ENCODE results near the gene ANKRD13B.

Gene ANKRD13B

DNA sequence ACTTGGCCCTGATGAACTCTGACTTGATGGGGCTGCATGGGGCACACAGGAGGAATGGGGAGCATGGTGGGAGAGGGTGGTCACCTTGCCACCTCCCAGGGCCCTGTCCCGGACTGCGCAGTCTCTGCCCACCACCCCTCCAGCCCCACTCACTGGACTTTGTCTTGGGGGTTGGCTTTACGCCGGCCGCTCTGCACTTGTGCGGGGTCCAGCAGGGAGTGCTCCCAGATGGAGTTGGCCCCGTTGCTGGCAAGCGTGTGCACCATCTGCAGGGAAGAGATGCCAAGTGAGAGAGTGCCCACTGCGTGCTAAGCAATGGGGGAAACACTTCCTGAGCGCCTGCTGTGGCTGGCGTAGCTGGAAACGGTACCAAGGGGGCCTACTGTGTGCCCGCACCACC lies 10.2 kb upstream of the ANKRD13B start:
- peak; percentile 82 to 84 for DNase-seq

DNA sequence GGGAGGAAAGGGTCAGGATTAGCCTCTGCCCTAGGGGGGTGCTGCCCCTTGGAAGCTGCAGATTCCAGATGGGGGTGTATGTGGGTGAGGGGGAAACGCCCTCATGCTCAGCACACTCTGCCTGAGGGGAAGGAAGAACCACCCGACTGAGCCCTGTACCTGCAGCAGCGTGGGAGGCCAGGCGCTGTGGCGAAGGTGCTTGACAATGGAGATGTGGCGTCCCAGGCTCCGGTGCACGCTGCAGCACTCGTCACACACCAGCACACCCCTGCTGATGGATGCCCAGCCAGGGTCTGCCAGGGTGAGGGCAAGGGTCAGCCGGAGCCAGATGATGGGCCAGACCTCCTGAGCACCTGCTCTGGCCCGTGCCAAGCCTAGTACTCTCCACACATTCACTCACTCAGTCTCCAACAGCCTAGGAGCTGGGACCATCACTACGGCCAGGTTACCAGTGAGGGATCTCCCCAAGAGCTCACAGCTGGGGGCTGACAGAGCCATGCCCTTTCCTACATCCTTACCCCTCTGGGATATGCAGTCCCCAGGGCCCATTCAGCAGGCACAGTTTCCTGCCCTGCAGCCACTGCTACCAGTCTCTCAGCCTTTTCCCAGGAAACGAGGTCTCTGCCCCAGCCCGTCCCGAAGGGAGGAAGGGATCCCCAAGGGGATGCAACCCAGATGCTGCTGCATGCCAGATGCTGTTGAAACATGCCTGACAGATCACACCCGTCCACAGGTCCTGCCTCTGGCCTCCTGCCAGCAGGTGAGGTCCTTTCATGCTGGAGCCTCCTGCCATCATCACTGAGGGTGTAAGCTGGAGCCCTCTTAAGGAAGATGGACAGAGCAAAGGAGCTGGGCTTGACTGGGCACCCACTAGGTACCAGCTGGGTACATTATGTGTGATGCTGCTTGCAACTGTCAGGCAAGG lies 9.3 kb upstream of the ANKRD13B start:
- DNase-seq: no peak

DNA sequence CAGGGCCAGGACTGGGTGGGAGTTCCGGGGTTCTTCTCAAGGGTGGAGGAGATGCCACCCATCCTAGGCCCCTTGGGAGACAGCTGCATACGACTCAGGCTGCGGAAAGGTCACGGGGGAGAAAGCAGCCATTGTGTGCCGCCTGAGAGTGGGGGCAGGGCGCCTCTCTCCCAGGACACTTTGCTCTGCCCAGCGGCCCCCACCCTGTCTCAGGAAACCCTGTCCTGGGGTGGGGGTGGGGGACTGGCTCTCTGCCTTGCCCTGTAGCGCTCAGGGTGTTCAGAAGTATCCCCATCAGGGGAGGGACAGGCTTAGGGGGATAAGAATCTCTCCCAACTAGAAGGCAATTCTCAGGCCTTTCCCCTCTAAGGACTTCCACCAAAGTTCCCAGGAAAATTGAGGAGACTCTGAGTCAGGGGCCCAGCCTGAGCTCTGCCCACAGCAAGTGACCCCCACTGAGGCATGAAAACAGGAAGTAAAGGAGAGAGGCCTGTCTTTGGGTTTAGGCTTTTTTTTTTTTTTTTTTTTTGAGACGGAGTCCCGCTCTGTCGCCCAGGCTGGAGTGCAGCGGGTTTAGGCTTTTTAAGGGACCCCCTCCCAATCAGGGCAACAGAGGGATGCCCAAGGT lies 8.4 kb upstream of the ANKRD13B start:
- DNase-seq: peak; percentile 60 to 80

DNA sequence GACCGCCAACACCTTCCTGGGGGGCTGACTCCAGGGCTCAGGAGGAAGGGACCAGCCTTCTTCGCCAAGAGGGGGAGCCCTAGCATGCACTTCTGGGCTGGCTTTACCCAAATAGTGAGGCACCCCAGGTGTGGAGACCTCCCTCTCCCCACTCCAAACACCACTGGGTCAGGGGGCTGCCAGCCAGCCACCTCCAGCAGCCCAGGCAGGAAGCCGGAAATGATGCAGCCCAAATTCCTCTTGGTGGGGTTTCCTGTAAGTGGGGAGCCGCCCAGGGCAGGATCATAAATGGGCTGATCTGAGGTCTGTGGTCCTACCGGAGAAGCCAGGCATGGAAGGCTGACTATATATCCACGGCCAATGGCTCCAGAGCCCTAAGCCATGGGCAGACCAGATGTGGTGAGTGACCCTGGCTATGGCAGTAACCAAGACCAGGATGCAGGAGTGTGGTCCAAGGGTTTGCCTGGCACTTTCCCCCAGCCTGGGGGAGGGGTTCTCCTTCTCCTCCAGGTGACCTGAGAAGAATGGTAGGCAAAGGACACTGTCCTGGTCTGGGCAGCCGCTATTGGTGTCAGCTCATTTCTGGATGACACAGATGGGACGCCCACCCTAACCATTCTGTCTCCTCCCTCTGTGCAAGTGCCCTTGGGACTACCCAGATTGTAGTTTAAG lies 7.7 kb upstream of the ANKRD13B start:
- no peak for DNase-seq

DNA sequence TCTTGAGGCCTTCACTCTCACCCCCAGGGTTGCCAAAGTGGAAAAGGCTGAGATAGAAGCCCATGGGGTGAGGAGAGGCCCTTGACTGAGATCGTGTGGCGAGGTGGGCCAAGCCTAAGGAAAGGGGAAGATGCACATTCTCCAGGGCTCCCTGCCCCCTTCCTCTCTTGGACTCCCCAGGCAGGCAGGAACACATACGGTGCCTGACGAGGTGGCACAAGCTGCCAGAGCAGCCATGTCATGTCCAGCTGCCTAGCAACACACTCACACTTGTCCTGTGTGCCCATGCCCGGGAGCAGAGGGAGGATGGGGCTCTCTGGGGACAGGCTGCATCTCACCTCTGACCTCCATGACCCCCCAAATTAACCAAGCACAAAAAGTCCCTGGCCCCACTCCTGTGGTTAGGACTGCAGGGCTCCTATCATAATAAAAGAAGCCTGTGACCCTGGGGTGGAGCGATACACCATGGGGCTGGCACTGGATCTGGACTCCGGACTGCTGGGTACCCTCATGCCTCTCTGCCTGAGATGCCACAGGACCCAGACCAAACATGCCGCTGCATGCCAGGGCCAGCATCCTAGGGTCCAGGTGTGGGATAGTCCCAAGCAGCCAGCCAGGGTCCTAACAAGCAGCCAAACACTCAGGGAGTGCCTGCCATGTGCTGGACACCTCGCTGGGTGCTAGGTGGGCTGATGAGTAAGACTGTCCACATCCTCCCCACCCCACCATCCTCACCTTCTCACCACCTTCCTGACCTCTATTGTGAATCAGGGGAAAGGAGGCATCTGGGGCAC lies 6.1 kb upstream of the ANKRD13B start:
- no peak for DNase-seq

DNA sequence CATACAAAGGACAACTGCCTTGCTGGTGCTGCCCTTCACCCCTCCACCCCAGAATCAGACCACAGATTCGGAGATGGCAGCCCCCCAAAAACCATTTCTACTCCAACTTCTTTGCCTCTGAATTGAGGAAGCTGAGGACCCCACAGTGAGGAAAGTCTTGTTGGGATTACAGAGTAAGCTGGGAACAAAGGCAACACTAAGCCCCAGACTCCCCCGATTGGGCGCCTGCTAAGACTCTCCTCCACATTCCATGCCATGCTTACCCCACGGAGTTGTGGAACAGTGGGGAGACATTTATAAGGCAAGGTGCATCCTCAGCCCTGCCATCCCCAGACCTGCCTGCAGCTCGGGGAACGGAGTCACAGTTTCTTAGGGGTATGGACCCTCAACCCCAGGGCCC lies 5.3 kb upstream of the ANKRD13B start:
- no peak for DNase-seq

DNA sequence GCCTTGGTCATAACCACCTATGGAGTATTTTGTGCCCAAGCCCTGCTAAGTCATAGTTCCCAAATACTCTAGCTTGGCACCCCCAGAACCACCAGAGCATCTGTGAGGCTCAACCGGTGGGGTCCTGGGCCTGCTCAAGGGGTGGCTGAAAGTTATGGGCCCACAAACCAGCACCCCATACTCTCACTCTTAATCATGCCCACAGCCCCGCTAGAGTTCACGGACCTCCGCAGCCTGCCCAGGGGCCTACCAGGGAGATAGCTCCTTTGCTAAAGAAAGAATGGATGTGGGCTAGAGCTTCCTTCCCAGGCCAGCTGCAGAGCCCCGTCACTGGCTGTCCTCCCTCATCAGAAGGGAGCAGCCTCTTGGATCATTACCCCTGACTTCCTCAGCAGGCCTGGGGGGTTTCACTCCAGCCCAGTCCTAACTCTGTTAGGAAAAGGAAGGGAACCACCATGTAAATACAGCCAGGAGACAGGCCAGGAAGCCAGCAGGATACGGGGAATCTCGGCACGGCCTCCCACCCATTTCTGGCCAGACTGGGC lies 4.8 kb upstream of the ANKRD13B start:
- DNase-seq: no peak

DNA sequence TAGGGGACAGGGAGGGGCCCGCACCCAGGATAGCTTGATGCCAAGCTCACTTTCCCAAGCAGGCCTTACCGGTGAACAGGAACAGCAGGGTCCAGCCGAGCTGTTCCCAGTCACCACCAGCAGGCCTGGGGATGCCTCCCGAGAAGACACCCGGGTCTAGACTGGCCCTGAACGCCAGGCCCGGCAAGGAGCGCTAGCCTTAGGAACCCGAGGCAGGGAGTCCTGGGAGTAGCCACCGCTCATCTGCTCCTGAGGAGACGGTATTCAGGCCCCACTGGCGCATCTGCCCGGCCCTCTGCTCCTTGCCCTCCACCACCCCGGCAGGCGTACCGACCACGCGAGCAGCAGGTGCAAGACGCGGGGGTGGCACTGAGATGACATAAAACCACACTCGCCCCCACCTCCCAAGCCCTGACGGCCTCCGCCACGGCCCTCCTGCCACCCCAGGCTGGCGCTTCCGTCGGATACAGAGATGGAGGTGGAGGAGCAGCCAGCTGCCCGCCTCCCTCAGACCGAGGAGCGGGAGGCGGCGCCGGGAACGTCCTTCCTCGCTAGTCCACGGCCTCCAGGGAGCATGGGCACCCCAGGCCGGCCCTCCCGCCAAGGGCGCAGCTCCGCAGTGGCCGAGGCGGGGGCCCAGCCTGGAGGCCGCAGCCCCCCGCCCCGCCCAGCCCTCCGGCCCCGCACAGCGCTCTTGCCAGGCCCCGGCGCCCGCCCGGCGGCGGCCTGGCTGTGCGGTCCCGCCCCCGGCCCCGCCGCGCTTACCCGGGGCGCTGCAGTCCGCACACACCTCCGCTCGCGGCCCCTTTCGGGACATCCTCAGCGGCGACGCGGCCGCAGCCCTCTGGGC lies 4.1 kb upstream of the ANKRD13B start:
- peak in 1 of 2 donors; percentile 30 for DNase-seq

DNA sequence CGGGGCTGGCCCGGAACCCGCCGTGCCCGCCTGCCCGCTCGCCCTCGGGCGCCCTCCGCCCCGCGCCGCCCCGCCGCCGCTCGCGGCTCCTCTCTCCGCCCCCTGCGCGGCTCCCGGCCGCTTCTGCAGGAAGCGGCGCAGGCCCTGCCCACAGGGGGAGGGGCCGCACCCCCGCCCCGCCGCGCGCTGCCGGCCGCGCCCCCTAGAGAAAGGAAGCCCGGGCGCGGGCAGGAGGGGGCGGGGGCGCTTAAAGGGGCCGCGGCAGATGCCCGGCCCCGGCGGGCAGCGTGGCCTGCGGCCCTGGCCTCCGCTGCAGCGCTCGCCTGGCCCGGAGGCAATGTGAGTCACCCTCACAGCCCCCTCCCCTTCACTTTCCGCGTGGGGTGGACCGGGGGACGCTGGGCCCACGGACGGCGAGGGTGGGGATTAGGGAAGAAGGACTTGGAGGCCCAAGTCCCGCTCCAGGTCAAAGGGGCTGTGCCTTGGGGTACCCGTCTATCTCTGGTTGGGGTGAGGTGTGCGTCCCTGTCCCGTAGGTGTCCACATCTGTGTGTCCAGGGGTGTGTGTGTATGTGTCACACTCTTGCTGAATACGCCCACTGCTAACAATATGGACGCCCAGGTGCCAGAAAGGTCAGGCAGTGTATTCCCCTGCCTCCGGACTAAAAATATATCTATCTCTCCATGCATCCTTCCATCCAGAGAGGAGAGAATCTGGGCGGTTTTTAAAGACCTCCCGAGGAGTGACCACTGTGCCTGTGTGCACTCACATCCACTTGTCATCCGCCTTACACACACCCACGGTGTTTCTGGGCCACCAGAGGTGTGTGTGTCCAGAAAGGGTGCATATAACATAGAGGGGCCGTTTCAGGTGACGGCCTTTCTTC lies 3.2 kb upstream of the ANKRD13B start, which contains the start of gene GIT1:
Gene GIT1 (minus strand): TSS at position 125 of the 887 bp plus-strand sequence. CDS start 270 bp downstream, outside the sequence.
- peak; percentile 82 to 87 for DNase-seq

DNA sequence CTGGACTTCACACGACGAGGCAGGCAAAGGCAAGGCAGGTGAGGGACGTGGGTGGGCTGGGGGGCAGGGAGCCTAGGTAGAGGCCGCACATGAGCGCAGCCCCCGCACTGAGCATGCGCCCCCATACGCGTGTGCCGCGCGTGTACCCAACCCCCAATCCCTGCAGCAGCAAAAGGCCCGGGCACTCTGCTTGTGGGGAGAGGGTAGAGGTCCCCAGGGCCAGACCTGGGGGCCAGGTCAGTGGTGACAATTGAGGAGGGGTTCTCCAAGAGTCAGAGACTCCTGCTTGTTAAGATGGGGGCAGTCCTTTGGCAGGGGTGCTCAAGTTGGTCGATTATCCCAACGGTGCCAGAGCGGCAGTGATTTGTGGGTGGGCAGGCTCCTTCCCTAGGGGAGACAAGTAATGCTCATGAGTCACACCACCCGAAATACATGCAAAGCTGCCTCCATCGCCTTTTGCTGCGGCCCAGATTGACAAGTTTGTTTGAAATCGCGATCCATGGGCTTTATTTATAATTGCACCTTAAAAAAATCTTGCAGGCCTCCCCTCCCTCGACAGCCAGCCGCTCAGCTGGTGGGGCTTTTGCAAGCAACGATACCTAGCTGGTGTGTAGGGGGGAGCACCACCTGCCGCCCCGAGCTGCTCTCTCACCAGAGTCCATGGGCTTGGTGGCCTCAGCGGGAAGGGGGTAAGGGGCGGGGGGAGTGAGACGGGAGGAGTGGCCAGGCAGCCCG lies 2.4 kb upstream of the ANKRD13B start:
- peak in 1 of 2 donors; percentile 43 for DNase-seq

DNA sequence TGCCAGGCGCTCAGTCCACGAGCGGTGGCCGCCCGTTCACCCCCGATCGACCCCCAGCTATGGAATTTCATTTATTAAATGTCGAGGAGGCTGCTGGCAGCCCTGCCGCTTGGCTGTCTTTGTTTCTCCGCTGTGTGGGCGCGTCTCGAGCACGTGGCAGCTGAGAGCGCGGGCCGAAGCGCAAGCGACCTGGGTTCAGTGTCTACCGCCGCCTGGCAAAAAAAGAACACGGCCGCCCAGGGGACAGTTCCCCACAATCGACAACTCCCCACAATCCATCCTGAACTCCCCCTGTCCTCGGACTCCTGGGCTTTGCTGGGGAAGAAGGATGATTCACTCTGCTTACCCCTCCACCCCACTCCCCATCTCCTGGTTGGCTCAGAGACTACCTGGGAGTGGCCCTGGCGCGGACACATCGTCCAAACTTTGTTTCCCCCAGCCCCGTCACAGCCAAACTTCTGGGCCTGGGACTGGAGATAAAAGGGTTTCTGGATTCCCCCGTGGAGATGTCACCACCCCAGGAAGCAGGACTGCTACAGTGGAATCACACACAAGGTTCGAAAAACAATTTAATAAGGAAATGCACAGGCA lies 1.7 kb upstream of the ANKRD13B start:
- no peak for DNase-seq

DNA sequence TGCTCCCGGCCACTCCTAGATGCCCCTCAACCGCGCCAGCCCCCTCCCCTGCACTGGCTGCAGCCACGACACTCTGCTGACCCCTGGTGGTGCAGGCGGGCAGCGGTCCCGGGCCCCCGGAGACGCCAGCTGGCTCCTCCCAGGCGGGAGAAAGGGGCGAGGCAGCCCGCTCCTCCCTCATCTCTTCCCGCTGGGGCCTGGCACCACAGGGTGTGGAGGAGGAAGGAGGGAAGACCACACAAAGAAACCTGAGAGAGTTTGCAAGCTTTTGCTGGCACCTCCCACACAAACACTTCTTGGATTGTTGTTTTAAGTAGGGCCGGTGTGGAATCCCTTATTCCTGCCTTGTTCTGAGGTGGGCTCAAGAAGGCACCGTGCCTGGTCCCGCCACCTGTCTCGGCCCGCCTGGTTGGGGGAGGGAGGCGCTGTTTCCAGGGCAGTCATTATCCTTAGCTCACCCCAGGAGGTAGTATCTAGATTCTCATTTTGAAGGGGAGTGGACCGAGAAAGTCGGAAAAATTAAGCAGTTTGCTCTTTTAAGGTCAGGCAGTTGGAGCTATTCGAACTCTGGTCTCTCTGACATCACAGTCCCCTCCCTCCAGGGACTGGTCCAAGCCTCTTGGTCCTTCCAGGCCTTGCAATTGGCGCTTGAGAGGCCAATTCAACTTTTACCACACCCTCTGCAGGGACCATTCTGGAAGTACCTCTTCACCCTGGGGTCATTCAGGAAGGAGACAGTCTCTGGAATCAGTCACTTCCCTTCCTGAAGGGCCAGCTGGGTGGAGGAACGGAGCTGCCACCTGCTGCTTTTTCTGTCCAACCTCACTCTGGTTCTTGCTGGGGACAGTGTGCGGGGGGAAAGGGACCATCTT lies 959 bp upstream of the ANKRD13B start:
- peak; percentile 83 to 91 for DNase-seq

DNA sequence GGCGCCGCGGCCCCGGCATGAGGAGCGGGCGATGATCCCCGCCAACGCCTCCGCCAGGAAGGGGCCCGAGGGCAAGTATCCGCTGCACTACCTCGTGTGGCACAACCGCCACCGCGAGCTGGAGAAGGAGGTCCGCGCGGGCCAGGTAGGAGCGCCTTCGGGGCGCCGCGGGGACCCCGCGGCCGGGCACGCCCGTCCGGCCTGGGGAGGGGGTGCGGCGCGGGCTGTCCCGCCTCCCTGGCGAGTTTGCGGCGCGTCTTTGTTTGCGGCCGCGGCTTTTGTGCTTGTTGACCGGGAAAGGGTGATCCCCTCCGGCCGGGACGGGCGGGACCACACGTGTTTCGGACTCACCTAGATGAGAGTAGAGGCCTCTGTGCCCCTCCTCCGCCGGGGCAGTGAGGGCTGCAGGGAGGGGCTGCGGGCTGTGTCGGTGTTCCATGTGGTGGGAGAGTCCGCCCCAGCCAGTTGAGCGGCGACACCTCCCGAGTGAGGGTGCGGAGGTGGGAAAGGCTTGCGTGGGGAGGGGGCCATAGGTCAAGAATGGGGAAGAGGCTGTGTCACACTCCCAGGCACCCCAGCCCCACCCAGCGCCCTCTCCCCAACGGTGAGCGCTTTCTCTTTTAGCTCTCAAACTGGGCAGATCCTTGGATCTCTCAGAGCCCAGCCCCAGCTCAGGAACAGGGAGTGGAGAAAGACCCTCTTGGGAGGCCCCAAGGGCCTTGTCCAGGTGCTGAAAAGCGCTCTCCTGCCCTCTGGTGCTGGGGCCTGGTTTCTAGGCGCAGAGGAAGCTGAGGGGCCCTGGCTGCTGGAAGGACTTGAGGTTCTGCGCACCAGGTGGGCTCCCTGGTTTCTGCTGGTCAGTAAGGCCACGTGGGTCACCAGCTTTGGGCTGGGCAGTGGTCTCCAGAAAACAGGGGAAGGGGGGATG lies 923 bp downstream of the ANKRD13B start:
- no peak for DNase-seq

DNA sequence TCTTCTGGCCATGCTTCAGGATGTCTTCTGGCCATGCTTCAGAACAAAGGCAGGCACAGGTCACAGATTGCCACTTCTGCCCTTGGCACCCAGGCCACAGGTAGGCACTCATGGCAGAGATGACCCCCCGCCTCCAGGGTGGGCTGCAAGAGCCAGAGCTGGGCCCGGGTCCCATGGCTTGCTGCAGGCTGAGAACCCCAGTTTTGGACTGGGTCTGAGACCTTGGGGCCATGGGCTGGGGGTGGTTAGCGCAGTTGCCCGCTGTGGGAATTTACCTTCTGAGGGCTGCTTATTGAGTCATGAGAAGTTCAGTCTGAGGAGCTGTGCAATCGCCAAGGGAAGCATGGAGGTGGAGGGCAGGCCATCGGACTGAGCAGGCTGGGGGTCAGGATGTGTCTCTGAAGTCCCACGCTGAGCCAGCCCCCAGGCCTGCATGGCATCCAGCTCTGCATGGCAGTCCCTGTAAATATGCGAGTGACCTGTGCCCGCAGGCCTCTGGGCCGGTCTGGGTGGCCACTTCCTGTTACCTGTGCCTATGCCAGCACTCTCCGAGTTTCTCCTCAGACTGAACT lies 1.7 kb downstream of the ANKRD13B start:
- DNase-seq: no peak

DNA sequence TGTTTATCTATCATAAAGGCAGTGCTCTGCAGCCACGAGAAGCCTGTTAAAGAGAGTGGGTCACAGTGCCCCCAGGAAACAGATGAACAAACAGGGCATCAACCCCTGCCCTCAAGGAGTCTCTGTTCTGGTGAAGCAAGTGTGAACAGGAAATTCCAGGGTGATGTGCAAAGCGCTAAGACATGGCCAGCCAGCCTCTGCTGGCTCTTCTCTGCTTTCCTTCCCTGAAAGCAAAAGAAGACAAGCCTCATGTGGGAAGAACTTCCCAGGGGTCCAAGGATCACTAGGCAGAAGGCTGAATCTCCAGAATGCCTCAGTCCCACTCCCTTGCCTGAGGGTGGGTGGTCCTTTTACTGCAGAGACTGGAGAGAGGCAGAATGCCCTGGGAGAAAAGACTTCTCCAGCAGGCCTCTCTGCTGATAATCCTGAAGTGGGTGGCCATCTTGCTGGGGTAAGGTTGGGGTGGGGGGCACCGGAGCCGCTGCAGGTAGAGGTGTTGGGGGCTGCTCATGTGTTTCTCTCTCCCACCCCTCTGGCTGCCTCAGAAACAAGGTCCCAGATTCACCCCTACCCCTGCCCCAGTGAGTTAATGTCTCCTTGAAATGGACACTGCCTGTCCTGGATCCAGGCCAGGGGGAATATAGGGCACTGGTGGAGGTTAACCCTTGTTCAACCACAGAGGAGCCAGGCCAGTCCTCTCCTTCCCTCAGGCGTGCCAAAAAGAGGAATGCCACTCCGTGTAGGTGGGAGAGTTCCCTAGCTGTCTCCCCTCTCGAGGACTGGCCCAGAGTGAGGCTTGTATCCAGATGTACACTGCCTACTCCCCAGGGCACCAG lies 2.4 kb downstream of the ANKRD13B start:
- no peak for DNase-seq
